ENCODE measurements around the gene CYP51A1.
"Not testable (repeated sequence)": the region's sequence is repeated elsewhere in the genome, so short reads cannot be mapped to it uniquely, and the experiment has no call there.

Gene CYP51A1

GRCh38 chr7:92134271-92135051 lies at the start of gene CYP51A1:
TSS of gene CYP51A1 (minus strand) at chr7:92134477. CDS start at chr7:92134364, 113 bp downstream.
- peak within 1 kb of the TSS; percentile 96 for H3K4me3 ChIP-seq (ENCODE audit: low read length)
- peaks cover 4% of the 10 kb centered on the region for H3K4me1 ChIP-seq (ENCODE audit: control insufficient read depth, insufficient read depth, low read length)
- H3K27me3 ChIP-seq (ENCODE audit: control insufficient read depth, insufficient read depth, low read length), result no peaks in the 10 kb centered on the region
- no peaks in the 10 kb centered on the region for H3K9me3 ChIP-seq (ENCODE audit: control insufficient read depth, low read length)
- H3K9ac ChIP-seq (ENCODE audit: low read length), result peak within 1 kb of the TSS; percentile 94
- no peaks in the 10 kb centered on the region for H3K36me3 ChIP-seq (ENCODE audit: control insufficient read depth, insufficient read depth, low read length)

- Histone ChIP-seq H3K4me1 (ENCODE audit: control insufficient read depth, insufficient read depth, low read length) (peaks cover 4% of the 10 kb centered on the region), H3K27me3 (ENCODE audit: control insufficient read depth, insufficient read depth, low read length) (no peaks in the 10 kb centered on the region), H3K36me3 (ENCODE audit: control insufficient read depth, insufficient read depth, low read length) (no peaks in the 10 kb centered on the region), H3K9ac (ENCODE audit: low read length) (peak within 1 kb of the TSS; percentile 66), H3K4me3 (ENCODE audit: low read length) (peak within 1 kb of the TSS; percentile 27), H3K9me3 (ENCODE audit: control insufficient read depth, low read length) (no peaks in the 10 kb centered on the region)
These were observed 44.9 kb upstream of the CYP51A1 start, which contains the start of gene LRRD1 for GRCh38 chr7:92178928-92179924. TSS of gene LRRD1 (minus strand) at chr7:92179142. CDS start at chr7:92165202, 13,940 bp downstream.

GRCh38 chr7:92177362-92177761 lies 43.1 kb upstream of the CYP51A1 start:
- Histone ChIP-seq H3K36me3 (ENCODE audit: control insufficient read depth, insufficient read depth, low read length) (no peaks in the 10 kb centered on the region), H3K9ac (ENCODE audit: low read length) (no peak overlapping the region), H3K4me3 (ENCODE audit: low read length) (no peak overlapping the region), H3K27me3 (ENCODE audit: control insufficient read depth, insufficient read depth, low read length) (no peaks in the 10 kb centered on the region), H3K9me3 (ENCODE audit: control insufficient read depth, low read length) (no peaks in the 10 kb centered on the region), H3K4me1 (ENCODE audit: control insufficient read depth, insufficient read depth, low read length) (peaks cover 4% of the 10 kb centered on the region)

GRCh38 chr7:92169529-92169928 lies 35.3 kb upstream of the CYP51A1 start:
- not testable (repeated sequence) for H3K4me3 ChIP-seq (ENCODE audit: low read length); H3K9me3 ChIP-seq (ENCODE audit: control insufficient read depth, low read length); H3K27me3 ChIP-seq (ENCODE audit: control insufficient read depth, insufficient read depth, low read length); H3K36me3 ChIP-seq (ENCODE audit: control insufficient read depth, insufficient read depth, low read length); H3K4me1 ChIP-seq (ENCODE audit: control insufficient read depth, insufficient read depth, low read length); H3K9ac ChIP-seq (ENCODE audit: low read length)

GRCh38 chr7:92161271-92161670 lies 27.0 kb upstream of the CYP51A1 start:
- Histone ChIP-seq H3K9ac (ENCODE audit: low read length) (no peak overlapping the region), H3K4me3 (ENCODE audit: low read length) (no peak overlapping the region), H3K4me1 (ENCODE audit: control insufficient read depth, insufficient read depth, low read length) (no peaks in the 10 kb centered on the region), H3K36me3 (ENCODE audit: control insufficient read depth, insufficient read depth, low read length) (no peaks in the 10 kb centered on the region), H3K9me3 (ENCODE audit: control insufficient read depth, low read length) (no peaks in the 10 kb centered on the region), H3K27me3 (ENCODE audit: control insufficient read depth, insufficient read depth, low read length) (peaks cover 3% of the 10 kb centered on the region)

GRCh38 chr7:92158660-92159575 lies 24.6 kb upstream of the CYP51A1 start:
- Histone ChIP-seq H3K9ac (ENCODE audit: low read length) (no peak overlapping the region), H3K27me3 (ENCODE audit: control insufficient read depth, insufficient read depth, low read length) (no peaks in the 10 kb centered on the region), H3K4me1 (ENCODE audit: control insufficient read depth, insufficient read depth, low read length) (no peaks in the 10 kb centered on the region), H3K36me3 (ENCODE audit: control insufficient read depth, insufficient read depth, low read length) (no peaks in the 10 kb centered on the region), H3K9me3 (ENCODE audit: control insufficient read depth, low read length) (no peaks in the 10 kb centered on the region), H3K4me3 (ENCODE audit: low read length) (no peak overlapping the region)

- H3K27me3 ChIP-seq (ENCODE audit: control insufficient read depth, insufficient read depth, low read length), result no peaks in the 10 kb centered on the region
- H3K4me1 ChIP-seq (ENCODE audit: control insufficient read depth, insufficient read depth, low read length), result no peaks in the 10 kb centered on the region
- no peaks in the 10 kb centered on the region for H3K9me3 ChIP-seq (ENCODE audit: control insufficient read depth, low read length)
- H3K9ac ChIP-seq (ENCODE audit: low read length), result no peak overlapping the region
- H3K36me3 ChIP-seq (ENCODE audit: control insufficient read depth, insufficient read depth, low read length), result no peaks in the 10 kb centered on the region
- no peak overlapping the region for H3K4me3 ChIP-seq (ENCODE audit: low read length)
These were observed 22.7 kb upstream of the CYP51A1 start for GRCh38 chr7:92156990-92157389.

- Histone ChIP-seq H3K27me3 (ENCODE audit: control insufficient read depth, insufficient read depth, low read length) (no peaks in the 10 kb centered on the region), H3K36me3 (ENCODE audit: control insufficient read depth, insufficient read depth, low read length) (no peaks in the 10 kb centered on the region), H3K9me3 (ENCODE audit: control insufficient read depth, low read length) (no peaks in the 10 kb centered on the region), H3K4me1 (ENCODE audit: control insufficient read depth, insufficient read depth, low read length) (no peaks in the 10 kb centered on the region), H3K4me3 (ENCODE audit: low read length) (no peak overlapping the region), H3K9ac (ENCODE audit: low read length) (no peak overlapping the region)
These were observed 20.9 kb upstream of the CYP51A1 start for GRCh38 chr7:92155108-92155739.

- Histone ChIP-seq H3K4me1 (ENCODE audit: control insufficient read depth, insufficient read depth, low read length) (no peaks in the 10 kb centered on the region), H3K9me3 (ENCODE audit: control insufficient read depth, low read length) (no peaks in the 10 kb centered on the region), H3K4me3 (ENCODE audit: low read length) (no peak overlapping the region), H3K9ac (ENCODE audit: low read length) (no peak overlapping the region), H3K36me3 (ENCODE audit: control insufficient read depth, insufficient read depth, low read length) (no peaks in the 10 kb centered on the region), H3K27me3 (ENCODE audit: control insufficient read depth, insufficient read depth, low read length) (no peaks in the 10 kb centered on the region)
These were observed 16.3 kb upstream of the CYP51A1 start for GRCh38 chr7:92150450-92151017.

- Histone ChIP-seq H3K4me1 (ENCODE audit: control insufficient read depth, insufficient read depth, low read length) (no peaks in the 10 kb centered on the region), H3K36me3 (ENCODE audit: control insufficient read depth, insufficient read depth, low read length) (no peaks in the 10 kb centered on the region), H3K9me3 (ENCODE audit: control insufficient read depth, low read length) (no peaks in the 10 kb centered on the region), H3K27me3 (ENCODE audit: control insufficient read depth, insufficient read depth, low read length) (no peaks in the 10 kb centered on the region), H3K4me3 (ENCODE audit: low read length) (no peak overlapping the region), H3K9ac (ENCODE audit: low read length) (no peak overlapping the region)
These were observed 15.5 kb upstream of the CYP51A1 start for GRCh38 chr7:92149736-92150239.

Data from mucosa of stomach (tissue), 1 donor.